Cardiac fibroblast (primary cell): Measurements from ENCODE around the gene SLC2A13.
"Not testable (repeated sequence)": the region's sequence is repeated elsewhere in the genome, so short reads cannot be mapped to it uniquely, and the experiment has no call there.

ENCODE experiments used
- DNase-seq, 2 donors: peaks; one replicate each; pipeline versions ENCODE4 v3.0.0 to v3.0.0-alpha.2; 2010; ENCODE audit warnings: low read depth in 2 of 2
- H3K4me3 ChIP-seq, 2 donors: replicated peaks in 1 of 2; 1 replicate in 1 of 2; 2 replicates in 1 of 2; pipeline ENCODE4 v1.5.1; 2011; ENCODE audit warnings: low read depth in 2 of 2, low read length in 2 of 2, mild to moderate bottlenecking in 2 of 2, moderate library complexity in 1 of 2
- TF ChIP-seq, protein P1 (sequence below): IDR thresholded peaks from one replicate; pipeline ENCODE4 v1.5.1; 2011; ENCODE audit warnings: low read depth, mild to moderate bottlenecking, low read length, inconsistent platforms

The SLC2A13 gene

DNA sequence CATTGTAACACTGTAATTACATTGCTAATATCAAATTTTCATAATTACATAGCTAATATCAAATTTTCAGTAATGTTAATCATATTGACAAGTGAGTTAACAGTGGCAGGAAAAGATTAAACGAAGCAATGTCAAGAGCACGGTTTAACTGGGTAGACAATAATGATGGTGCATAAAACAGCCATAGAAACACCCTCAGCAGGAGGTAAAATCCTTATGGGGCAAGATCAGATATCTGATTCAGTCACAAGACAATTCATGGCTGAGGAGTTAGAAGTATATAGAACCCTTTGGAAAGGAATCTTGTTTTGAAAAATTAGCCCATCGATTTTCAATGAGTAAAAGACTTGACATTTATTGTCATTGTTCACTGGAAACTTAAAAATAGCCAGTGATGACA lies 190.6 kb downstream of the SLC2A13 start:
- TF ChIP-seq, protein P1, sequence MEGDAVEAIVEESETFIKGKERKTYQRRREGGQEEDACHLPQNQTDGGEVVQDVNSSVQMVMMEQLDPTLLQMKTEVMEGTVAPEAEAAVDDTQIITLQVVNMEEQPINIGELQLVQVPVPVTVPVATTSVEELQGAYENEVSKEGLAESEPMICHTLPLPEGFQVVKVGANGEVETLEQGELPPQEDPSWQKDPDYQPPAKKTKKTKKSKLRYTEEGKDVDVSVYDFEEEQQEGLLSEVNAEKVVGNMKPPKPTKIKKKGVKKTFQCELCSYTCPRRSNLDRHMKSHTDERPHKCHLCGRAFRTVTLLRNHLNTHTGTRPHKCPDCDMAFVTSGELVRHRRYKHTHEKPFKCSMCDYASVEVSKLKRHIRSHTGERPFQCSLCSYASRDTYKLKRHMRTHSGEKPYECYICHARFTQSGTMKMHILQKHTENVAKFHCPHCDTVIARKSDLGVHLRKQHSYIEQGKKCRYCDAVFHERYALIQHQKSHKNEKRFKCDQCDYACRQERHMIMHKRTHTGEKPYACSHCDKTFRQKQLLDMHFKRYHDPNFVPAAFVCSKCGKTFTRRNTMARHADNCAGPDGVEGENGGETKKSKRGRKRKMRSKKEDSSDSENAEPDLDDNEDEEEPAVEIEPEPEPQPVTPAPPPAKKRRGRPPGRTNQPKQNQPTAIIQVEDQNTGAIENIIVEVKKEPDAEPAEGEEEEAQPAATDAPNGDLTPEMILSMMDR, result no peak
- DNase-seq, result no peak
- no peak overlapping the region for H3K4me3 ChIP-seq

DNA sequence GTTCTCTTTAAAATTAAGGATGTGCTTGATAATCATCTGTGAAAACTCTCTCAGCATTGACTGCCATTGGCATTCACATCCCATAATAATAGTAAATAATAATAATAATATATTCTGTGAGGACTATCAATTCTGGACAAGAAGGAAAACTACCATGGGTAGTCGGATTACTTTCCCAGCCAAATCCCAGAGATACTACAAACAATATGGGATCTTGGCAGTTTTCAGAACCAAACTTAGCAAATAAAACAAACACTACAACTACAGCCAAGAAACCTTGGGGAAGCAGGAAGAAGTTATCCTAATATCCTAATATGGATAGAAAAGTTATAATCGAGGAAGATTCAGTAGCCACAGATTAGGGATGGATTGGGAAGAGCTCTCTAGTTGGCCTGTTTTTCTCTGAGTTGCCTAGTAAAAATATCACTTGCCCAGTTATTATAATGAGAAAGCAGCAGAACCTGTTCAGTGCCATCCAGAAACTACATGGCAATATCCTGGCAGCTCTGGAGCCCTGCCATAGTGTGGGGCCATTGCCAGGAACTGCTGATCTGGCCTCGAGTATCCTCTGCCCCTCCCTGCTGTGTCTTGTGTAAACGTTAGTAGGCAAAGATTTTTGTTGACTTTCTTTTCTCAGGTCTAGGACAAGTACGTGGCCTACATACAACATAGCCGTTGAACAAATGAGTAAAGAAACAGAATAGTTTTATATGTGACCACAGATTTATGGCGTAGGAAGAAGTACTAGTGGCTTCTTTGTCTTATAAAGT lies 193.5 kb downstream of the SLC2A13 start:
- no peak for DNase-seq
- TF ChIP-seq, protein P1, result no peak
- H3K4me3 ChIP-seq, result no peak overlapping the region

DNA sequence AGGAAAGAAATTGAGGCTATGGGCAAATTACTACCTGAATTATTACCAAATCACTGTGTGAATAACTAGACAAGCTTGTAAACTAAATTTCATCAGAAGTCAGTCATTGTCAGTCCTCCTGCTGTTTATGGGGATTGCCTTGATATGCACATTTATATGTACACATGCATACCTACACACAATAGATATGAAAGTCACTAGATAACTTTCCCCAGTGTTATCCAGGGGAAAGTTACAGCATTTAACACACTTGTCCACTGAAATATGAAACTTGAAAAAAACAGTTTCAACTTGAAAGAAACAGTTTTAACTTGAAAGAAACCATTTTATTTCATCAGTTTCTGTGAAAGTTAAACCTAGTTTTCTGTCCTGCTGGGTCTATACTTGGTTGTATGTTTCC lies 199.6 kb downstream of the SLC2A13 start:
- no peak overlapping the region for H3K4me3 ChIP-seq
- TF ChIP-seq, protein P1, result no peak

DNA sequence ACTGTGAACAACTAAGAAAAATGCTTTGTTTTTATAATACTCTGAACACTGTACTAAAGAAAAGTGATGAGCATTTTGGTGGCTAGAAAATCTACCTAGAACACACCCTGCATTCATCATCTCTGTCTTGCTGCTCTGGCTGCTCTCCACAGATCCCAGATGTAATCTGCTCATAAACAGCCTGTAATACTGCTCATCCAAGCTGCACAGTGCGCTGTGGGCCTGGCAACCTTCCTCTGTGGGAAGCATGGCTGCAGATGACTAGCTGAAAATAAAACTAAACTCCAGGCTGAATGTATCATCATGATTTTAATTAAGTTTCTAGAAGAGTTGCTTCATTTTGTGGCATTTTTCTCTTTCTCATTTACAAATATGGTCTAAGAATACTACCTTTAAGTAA lies 200.7 kb downstream of the SLC2A13 start:
- H3K4me3 ChIP-seq, result no peak overlapping the region
- TF ChIP-seq, protein P1, result no peak

More for the DNA sequence above, 199.6 kb downstream of the SLC2A13 start:
- no peak for DNase-seq

DNA sequence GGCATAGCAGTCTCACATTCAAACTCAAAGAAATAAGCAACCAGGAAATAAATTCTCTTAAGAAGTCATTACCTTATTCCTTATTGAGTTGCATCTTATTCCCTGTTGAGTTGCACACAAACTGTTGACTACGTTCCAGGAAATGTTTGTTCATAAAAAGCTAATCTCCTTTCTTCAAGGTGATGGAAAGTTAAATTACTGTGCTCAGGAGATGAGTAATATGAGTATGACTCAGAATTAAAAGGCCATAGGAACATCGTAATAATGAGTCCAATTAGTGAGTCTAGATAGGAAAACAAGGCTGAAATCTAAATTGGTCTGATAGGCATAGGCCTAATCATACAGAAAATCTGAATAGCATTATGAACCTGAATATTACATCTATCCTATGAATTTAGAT lies 203.1 kb downstream of the SLC2A13 start:
- TF ChIP-seq, protein P1, result no peak
- DNase-seq, result peak; percentile 8 to 14
- no peak overlapping the region for H3K4me3 ChIP-seq

More for the DNA sequence above, 200.7 kb downstream of the SLC2A13 start:
- peak; percentile 39 to 48 for DNase-seq

DNA sequence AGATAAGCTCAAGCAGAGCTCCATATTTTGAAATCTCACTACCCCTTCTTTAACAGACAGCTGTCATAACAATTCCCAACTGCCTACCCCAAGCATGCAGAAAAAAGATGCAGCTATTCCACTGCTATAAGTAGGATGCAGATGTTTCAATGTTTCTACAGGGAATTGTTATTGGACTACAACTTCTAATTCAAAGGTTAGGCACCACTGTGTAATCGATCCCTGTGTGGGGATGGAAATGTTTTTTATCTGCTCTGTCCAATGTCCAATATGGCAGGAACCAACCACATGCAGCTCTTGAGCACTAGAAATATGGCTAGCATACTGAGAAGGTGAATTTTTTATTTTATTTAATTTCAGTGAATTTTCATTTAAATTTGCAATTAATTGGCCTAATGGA lies 208.6 kb downstream of the SLC2A13 start:
- no peak for DNase-seq

DNA sequence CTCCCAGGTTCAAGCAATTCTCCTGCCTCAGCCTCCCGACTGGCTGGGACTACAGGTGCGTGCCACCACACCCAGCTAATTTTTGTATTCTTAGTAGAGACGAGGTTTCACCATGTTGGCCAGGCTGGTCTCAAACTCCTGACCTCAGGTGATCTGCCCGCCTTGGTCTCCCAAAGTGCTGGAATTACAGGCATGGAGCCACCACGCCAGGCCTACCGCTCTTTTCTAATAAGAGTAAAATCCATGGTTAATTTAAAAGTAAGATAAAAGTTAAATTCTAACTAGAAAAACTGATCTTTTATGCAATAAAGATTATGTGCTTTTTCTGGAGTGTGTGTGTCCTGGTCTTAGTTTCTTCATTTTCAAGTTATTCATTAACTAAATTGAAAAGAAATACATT lies 212.5 kb downstream of the SLC2A13 start:
- not testable (repeated sequence) for H3K4me3 ChIP-seq, DNase-seq

More for the DNA sequence above, 208.6 kb downstream of the SLC2A13 start:
- no peak overlapping the region for H3K4me3 ChIP-seq
- TF ChIP-seq, protein P1, result no peak
